Uterus (tissue), 2 donors: ENCODE measurements around the gene MOB2.

Experiments
- POLR2A ChIP-seq, 2 donors: fragments of 450-650 bp; IDR thresholded peaks; one replicate each; pipeline ENCODE4 v1.6.1; 2016; ENCODE audit warnings: antibody characterized with exemption in 2 of 2, mild to moderate bottlenecking in 1 of 2, moderate library complexity in 1 of 2
- TF ChIP-seq, protein P1 (sequence below), 4 experiments: fragments of 200-600 bp in 2 of 4; fragments of 450-650 bp in 2 of 4; sonication (generic) in 2 of 4; IDR thresholded peaks; one replicate each; pipeline ENCODE4 v1.5.1; 2016 to 2019; ENCODE audit warnings: antibody characterized with exemption in 4 of 4, mild to moderate bottlenecking in 2 of 4, moderate library complexity in 1 of 4

DNA sequence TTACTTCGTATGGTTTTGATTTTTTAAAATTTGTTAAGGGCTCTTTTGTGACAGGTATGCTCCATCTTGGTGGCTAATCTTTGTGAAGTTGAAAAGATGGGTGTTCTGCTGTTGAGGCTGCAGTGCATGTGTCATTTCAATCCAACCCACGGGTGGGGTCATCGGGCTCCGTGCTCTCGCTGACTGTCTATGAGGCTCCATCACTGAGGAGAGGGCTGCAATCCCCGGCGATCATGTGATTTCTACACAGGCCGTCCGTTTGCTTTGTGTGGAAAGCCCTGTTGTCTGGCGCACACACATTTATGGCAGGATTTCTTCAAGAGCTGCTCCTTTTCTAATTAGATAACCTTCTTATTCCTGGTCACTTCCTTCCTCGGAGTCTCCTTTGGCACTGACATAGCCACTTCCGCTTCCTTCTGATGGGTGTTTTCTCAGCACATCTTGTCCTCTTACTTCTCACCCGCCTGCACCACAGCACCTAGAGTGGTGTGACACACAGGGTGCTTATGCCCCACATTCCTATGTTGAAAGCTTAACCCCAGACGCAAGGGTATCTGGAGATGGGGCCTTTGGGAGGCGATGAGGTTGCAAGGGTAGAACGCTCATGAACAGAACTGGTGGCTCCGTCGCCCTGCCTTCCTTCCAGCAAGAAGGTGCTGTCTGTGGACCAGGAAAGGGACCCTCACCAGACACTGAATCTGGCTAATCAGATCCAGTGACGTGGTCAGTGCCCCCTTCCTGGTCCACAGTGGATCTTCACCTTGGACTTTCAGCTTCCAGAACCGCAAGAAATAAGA, 9.4 kb downstream of the MOB2 start:
- TF ChIP-seq, protein P1, sequence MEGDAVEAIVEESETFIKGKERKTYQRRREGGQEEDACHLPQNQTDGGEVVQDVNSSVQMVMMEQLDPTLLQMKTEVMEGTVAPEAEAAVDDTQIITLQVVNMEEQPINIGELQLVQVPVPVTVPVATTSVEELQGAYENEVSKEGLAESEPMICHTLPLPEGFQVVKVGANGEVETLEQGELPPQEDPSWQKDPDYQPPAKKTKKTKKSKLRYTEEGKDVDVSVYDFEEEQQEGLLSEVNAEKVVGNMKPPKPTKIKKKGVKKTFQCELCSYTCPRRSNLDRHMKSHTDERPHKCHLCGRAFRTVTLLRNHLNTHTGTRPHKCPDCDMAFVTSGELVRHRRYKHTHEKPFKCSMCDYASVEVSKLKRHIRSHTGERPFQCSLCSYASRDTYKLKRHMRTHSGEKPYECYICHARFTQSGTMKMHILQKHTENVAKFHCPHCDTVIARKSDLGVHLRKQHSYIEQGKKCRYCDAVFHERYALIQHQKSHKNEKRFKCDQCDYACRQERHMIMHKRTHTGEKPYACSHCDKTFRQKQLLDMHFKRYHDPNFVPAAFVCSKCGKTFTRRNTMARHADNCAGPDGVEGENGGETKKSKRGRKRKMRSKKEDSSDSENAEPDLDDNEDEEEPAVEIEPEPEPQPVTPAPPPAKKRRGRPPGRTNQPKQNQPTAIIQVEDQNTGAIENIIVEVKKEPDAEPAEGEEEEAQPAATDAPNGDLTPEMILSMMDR (IDR thresholded peaks at IDR 0.05): no peak
- no peak for TF ChIP-seq POLR2A (IDR thresholded peaks at IDR 0.05)
